Activated CD4-positive, CD25-positive, alpha-beta regulatory T cell treated with anti-CD3 and anti-CD28 coated beads, Interleukin-2, amount 50 U/mL, for 16 hours (primary cell): Measurements from ENCODE around the gene RNF222.
A peak's percentile ranks its signal among the peaks of the same experiment; 100 is the strongest.

Experiments used
- DNase-seq: peaks from one replicate; pipeline ENCODE4 v3.0.0-alpha.2; 2020; ENCODE audit warnings: low read depth, low spot score

Gene RNF222, protein sequence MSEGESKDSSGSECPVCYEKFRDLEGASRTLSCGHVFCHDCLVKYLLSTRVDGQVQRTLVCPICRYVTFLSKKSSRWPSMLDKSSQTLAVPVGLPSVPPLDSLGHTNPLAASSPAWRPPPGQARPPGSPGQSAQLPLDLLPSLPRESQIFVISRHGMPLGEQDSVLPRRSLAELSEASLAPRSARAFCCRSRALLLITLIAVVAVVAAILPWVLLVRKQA

DNA sequence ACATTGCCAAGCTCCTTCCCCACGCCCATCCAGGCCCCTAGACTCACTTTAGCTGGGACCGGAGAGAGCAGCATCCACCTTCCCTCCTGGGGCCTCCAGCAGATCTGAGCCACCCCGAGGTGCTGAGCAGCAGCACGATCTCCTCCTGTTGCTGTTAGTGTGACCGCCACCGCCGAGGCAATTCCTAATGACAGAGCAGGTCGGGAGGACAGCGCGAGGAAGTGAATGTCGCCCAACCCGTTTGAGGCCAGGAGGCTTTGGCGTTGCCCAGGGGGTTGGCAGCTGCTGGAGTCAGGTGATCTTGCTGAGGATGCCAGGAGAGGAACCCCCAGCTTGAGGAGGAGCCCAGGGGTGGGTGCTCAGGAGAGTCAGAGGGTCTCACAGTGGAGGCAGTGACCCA is at the start of gene RNF222:
RNF222 (minus strand) TSS at position 192 of the 400 bp plus-strand sequence. CDS start 4,366 bp downstream, outside the sequence.
- no peak for DNase-seq

DNA sequence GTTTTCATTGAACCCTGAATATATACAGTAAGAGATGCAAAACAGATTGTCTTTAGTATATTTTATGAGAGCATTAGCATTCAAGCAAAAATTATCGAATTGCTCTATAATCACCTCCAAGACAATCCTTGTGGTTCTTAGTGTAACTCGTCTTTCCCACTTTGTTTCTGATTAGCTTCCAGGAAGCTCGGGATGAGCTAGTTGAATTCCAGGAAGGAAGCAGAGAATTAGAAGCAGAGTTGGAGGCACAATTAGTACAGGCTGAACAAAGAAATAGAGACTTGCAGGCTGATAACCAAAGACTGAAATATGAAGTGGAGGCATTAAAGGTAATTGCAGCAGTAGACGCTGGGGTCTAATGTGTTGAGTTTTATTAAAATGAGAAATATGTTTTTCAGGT is 47.9 kb upstream of the RNF222 start:
- no peak for DNase-seq

DNA sequence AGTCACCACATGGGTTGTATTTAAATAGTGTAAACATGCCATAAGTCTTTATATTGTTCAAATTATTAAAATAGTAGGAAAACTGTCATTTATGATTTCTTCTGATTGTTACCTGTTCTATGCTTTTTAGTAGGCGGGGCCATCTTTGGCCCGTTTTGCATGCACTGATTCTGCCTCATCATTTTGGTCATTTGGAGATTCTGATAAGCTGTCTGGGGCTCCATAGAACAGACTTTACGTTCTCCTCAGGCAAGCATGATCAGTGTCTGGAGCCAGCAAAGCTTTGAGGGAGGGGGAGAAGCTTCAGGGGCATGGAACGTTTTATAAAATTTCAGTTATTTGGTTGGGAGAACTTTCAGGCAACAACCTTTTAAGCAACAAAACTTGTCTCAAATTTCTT is 46.9 kb upstream of the RNF222 start:
- DNase-seq: no peak

DNA sequence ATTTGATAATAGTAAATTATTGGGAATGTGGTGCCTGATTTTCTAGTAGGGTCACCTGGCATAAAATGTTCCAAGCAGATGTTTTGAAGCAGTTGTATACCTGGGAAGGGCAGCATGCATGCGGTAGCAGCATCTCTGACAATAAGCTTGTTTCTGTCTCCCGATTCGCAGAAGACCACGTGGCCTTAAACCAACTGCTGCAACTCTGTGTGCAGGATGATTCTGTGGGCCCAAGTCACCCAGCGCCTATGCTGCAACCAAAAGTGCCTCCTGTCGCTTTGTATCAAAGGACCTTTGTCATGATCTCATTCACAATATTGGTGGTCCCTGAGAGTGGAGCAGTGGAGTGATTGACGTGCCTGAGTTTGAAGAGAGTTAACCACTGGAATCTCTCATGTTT is 46.1 kb upstream of the RNF222 start:
- DNase-seq: no peak

DNA sequence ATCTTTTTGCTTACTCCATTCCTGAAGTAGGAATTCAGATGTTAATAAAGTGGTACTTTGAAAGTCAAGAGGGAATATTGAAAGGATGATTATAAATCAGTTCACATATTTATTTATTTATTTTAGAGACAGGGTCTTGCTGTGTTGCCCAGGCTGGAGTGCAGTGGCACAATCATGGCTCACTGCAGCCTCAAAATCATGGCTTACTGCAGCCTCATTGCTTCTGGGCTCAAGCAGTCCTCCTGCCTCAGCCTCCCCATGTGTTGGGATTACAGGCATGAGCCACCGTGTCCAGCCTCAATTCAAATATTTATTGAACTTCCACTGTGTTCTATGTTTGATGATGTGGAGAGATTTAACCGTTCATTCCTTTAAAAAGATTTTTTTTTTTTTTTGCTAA is 44.7 kb upstream of the RNF222 start:
- DNase-seq: no peak

DNA sequence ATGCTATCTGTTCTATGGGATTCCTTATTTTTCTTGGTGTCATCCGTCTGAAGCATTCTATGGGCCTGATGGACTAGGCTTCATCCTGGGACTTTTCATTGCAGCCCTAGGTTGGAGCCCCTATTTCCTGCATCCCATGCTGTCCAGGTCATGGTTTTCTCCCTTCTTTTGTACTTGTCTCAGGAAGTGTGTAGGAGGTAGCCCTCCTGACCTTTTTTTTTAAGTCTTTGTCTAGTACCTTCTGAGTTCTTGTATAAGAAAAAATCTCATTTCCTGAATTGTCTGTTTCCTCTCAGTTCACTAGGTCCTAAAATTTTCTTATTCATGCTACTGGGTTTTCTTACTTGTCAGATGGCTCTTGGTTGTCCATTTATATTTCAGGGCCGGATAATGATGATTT is 44.1 kb upstream of the RNF222 start:
- no peak for DNase-seq

DNA sequence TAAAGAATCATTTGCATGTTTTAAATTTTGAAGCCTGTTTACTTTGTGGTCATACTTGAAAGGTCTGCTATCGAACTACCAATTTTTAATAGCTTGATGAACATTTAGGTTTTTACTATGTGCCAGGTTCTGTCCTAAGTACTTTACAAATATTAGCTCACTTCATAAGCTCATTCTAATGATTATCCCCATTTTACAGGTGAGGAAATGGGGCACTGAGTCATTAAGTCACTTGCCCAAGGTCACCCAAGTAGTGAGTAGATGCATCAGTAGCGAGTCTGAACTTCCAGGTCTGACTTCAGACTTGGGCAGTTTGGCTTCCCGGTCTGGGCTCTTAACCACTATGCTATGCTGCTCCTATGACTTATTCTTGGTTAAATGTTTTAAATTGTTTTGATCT is 42.1 kb upstream of the RNF222 start:
- DNase-seq: no peak

DNA sequence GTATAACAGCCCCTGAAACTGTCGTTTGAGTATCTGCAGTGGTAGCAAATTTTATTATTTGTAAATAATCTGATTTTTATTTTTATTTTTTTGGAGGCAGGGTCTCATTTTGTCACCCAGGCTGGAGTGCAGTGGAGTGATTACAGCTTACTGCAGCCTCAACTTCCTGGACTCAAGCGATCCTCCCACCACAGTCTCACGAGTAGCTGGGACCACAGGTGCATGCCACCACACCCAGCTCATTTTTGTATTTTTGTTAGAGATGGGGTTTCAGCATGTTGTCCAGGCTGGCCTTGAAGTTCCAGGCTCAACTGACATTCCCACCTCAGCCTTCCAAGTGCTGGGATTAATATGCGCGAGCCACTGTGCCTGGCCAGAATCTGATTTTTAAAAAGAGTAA is 40.8 kb upstream of the RNF222 start:
- DNase-seq: no peak

DNA sequence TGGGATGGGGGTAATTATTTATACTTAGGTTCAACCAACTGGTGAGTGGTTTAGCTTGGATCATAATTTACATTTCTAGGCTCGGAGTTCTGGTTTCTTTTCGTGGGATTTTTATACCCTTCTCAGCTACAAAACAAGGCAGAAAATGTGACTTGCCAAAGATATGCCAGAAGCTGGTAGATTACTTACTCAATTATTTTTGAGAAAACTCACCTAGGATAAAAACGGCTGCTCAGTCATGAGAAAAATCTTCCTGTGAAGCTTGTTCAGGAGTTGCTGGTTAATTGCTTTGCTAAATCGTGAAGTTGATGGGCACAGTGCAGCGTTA is 39.2 kb upstream of the RNF222 start:
- no peak for DNase-seq

DNA sequence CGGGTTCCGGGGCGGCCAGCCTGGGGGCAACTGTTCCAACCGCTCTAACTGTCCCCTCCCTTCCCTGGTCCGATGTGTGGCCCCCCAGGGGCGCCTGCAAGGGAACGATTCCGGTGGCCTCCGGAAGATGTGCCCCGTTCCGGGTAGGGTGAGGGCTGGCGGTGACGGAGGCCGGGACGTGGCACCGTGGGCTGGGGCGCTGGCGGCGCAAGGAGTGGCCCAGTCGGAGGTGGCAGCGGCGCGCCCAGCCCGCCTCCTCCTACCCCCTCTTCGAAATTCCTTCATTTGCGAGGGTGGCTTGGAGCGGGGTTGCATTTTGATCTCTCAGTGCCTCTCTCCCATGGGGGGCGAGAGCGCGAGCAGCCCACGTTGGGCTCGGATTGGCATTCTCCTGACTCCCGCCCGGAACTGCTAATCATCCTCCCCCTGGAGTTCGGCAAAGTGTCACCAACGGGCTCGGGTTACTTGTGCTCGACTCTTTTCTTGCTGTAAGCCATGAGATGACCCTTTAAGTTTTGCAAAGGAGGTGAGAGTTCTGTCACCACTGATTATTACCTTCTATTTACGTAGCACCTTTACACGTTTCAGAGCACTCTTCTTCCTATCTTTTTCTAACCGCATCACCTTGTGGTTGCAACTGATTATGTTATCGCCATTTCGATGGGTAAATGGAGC is 38.7 kb upstream of the RNF222 start:
- peak; percentile 25 for DNase-seq

DNA sequence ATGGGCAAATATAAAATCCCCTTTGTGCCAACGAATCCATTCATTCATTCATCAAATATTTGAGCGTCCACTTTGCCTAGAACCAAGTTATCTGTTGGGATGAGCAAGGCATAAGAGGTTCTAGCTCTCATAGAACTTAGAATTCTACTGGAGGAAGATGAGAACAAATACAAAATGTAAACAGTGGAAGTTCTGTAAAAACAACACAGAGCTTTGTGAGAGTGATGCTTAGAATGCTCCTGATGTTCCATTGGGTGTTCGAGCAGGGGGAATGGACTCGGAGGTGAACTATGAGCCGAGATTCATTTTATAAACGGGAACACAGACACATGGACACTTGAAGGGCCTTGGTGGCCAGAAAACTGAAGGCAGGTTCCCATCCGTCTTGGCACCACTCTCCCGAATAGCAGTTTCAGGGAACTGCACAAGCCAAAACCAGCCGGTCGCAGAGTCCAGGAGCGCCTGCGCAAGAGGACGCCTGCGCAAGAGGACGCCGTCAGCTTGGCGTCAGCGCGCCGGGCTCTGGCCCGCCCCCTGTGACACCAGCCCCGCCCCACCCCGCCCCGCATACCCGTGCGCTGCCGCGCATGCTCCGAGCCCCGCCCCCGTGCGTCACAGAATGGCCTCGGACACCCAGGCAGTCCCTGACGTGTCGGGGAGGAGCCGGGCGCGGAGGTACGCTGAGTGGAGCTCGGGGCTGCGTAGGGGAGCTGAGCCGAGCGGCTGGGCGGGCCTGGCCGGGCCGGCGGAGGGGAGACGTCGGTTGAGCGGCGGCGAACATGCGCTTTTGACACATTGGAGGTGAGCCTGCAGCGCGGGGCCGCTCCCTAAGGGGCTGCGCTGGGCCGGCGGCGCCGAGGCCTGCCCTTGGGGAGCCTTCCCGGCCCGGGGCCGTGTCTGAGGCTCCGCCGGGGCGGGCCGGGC is 37.9 kb upstream of the RNF222 start, which contains the start of gene NDEL1:
NDEL1 (plus strand) TSS at position 640 of the 924 bp plus-strand sequence. CDS start 8,388 bp downstream, outside the sequence.
- DNase-seq: peak; percentile 97

DNA sequence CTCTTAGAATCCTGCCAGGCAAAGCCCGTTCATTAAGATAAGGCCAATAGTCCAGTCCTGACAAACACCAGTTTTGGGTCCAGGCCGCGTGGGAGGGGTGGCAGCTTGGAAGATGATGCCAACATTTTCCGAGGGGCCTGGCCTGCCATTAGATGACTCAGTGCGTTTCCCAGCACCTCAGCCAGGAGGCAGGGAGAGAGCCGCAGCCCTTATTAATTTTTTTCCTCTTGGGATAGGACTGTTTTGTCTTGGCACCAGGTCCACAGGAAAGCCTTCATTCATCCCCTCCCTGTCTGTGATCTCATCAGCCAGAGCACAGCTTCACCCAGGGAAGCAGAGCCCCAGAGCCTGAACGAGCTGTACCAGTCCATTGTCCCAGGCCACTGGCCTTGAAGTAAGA is 33.3 kb upstream of the RNF222 start:
- no peak for DNase-seq

DNA sequence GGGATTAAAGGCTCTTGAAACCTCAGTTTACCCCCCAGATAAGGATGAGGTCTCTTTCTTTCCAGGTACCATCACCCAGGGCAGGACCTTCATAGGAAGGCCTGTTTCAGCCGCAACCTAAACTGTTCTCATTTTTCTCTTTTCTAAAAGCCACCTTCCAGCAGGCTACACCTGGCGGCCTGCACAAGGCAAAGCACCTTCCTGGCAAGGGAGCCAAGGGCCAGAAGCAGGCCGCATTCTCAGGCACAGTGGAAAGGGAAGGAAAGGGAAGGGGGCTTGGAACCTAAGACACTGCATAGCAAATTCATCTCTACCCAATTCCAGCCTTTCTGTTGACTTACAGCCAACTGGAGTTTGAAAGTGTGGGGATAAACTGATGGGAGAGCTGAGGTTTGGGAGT is 29.2 kb upstream of the RNF222 start:
- DNase-seq: no peak

DNA sequence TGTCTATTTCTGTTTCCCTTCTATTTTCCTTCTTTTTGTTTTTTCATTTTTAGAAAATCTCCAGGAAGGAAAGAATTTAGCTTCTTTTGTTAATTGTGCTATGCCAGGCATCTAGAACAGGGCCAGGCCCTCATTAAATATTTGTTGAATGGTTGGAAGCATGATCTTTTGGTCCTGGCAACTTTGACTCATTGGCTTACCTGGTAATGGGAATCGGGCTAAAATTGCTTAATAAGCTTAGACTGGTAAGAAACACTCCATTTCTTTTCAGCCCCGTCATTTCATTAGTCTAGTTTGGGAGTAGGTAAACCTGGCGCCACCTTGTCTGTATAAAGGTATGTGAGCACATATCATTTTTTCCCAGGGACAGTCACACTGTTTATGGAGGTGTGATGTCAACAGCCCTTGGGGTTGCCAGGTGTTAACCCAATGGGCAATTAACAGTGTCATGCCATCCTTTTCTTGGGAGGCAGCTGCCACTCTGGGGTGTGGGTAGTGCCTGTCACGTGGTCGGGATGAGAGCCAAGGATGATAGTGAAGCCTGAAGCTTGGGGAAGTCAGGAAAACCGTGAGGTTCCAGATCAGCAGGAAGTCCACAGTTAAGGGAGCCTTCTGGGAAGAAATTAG is 28.6 kb upstream of the RNF222 start:
- DNase-seq: no peak

DNA sequence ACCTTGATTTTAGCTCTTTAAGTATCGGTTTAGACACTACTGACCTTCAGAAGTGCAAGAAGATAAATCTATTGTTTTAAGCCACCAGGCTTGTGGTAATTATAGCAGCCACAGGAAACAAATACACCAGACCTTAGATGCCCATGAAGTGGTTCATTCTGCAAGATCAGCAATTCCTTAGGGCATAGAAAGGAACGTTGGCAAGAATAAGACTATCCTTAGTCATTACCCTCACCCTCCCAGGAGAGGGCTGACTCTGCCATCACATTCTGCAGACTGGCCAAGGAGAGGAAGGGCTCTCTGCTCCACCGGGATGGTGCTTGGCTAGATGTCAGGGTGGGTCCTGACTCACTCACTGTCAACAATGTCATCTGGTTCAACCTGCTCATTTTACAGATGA is 23.9 kb upstream of the RNF222 start:
- no peak for DNase-seq

DNA sequence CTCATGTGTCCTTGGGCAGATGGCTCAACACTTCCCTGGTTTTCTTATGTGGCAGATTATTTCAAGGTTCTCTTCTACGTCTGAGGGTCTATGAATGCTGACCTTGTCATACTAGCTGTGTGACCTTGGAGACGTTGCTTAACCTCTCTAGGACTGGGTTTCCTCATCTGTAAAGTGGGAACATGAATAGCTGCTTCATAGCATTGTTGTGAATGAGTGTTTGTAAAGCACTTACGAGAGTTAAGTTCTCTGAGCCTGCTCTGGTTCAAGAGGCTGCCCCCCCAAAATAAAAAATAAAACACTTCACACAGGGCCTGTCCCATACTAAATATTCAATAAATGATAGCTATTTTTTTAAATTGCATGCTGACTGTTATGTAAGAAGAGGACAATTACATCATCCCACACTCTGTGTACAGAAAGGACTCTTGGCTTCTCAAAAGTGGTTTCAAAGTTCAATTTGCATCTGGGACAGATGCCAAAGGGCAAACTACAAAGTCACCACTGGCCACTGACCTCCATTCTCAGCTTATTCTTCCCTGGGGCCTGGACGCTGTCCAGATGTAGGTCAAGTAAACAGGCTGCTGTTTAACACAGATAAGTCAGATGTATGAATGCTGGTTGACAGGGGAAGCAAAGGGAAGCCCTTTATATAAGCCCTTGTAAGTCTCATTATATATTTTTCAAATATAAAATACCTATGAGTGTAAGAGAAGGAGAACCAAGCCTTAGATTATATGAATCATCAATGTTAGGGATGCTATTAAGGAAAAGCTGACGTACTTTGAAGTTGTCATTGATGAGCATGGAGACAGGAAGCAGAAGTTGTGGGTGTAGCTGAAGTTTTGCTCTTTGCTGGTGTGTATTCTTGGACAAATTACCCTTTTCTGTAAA is 22.7 kb upstream of the RNF222 start:
- no peak for DNase-seq

DNA sequence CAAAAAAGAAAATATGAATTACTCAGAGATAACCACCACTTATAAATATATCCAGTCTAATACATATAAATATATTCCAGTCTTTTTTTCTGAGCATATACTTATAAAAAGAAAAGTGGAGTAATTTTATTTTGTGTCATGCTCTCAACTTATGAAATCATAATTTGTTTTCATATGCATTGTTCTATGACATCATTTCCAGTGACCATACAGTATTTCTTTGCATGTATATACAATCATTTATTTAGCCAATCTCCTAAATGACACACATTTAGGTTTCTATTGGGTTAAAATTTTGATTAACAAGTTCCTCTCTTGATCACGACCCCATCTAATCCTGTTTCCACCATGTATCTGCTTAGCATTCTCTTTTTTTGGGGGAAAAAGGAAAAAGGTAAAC is 21.7 kb upstream of the RNF222 start:
- DNase-seq: no peak

DNA sequence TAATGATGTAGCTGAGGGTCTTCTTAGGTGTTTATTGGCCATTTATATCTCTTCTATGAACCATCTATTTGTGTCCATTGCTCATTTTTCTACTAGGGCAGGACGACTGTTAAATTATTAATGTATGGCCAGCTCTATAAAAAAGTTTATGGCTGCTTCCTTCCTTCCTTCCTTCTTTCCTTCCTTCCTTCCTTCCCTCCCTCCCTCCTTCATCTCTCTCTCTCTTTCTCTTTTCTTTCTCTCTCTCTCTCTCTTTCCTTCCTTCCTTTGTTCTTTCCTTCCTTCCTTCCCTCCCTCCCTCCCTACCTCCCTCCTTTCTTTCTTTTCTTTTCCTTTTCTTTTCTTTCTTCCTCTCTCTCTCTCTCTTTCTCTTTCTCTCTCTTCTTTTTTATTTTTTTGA is 20.8 kb upstream of the RNF222 start:
- no peak for DNase-seq

DNA sequence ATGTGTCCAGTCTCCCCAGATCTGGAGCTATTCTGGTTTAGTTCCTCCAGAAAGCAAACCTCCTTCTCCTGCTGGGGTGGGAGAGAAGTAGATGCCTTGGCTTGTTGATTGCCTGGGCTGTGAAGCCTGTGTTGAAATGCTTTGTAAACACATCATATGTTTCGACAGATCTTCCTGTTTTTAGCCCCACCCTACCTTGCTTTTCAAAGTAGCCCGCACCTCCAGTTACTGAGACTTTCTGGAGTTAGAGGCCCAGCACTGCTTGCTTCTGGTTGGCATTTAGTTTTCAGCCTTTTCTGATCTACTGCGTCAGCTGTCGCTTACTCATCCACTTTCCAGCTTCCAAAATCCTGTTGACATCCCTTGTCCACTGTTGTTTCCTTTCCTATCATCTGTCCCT is 20.2 kb upstream of the RNF222 start:
- no peak for DNase-seq

DNA sequence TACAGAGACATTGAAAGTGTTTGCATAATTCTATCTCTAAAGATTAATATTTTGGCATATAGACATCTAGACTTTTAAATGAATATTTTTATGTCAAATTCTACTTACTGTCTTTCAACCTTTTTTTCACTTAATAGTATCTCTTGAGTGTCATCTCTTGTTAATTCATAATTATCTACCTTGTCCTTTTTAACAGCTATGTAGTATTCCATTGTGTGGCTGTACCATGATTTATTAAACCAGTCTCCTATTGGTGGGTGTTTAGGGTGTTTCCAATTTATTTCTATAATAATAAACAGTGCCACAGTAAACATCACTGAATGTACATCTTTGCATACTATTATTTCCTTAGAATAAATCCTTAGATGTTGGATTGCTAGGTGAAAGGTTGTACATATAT is 16.3 kb upstream of the RNF222 start:
- no peak for DNase-seq

DNA sequence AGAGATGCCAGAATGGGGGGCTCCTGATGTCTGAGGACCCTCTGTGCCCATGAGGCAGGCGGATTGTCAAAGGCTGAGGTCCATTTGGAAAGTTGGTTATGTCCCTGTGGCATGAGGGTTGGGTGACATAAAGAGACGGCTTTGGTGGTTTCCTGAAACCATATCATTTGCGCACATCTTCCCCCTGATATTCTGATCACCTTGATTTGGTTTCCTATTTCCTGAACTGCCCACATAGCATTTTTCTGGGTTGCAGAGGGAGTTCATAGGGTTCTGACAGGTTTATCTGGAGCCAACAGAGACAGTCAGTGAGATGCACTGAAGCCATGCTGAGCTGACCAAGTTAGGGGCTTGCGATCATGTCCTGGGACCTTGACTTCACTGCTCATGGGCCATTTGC is 15.7 kb upstream of the RNF222 start:
- DNase-seq: no peak
